GM13977 (cell line): ENCODE results near the gene LFNG.
"Not testable (repeated sequence)": the region's sequence is repeated elsewhere in the genome, so short reads cannot be mapped to it uniquely, and the experiment has no call there.

ENCODE experiments used
- DNase-seq: peaks from one replicate; pipeline ENCODE4 v3.0.0; 2012; ENCODE audit warnings: low spot score
- in situ Hi-C: fragments of 300-500 bp; cut with MboI; formaldehyde crosslinking; loops from one replicate; pipeline ENCODE4 v1.12.0; 2022; ENCODE audit warnings: low sequenced_read_pairs, low pct_unique_long_range_greater_than_20kb, mixed read lengths, inconsistent platforms; ENCODE audit not compliant: unreplicated experiment
- TF ChIP-seq, protein P1 (sequence below): IDR thresholded peaks from 2 replicates; pipeline ENCODE4 v1.5.1; 2012; ENCODE audit warnings: mild to moderate bottlenecking, control low read depth; ENCODE audit not compliant: insufficient read depth; ENCODE audit errors: extremely low read depth, missing control alignments

LFNG gene

DNA sequence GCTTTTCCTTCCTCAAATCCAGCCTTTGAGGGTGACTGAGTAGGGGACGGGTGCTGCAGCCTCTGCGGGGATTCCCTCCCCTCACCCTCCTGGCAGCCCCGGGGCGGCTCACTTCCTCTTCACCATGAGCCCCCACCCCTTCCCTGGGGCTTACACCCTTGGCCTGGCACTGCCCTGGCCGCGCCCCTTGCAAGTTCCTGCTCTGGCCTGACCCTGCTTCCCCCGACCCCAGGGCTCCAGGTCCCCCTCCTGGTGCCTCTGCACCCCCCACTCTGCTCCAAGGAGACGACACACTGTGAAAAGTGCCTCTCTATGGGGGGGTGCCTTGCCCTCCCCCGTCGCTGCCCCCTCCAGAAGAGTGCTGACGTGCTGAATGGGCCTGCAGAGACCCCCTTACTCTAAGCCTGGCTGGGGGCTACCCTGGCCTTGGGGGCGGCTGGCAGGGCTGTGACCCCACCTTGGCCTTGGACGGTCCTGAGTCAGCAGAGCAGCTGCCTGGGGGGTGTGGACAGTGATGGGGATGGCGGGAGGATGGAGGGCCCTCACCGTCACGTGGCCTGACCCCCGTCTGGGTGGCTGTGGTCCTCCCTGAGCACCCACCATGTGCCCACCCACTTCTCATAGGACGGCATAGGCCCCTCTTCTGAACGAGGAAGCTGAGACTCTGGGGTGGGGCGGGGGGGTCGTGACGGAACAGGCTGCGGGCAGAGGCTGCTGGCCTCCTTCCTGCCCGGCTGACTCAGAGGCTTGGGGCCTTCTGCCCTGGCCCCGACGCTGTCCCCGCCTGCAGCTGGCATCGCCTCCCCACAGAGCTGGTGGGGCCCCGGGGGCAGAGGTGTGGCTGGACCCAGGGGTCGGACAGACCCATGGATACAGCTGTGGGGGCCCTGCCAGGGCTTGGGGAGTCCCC, 9.8 kb downstream of the LFNG start:
- TF ChIP-seq, protein P1, sequence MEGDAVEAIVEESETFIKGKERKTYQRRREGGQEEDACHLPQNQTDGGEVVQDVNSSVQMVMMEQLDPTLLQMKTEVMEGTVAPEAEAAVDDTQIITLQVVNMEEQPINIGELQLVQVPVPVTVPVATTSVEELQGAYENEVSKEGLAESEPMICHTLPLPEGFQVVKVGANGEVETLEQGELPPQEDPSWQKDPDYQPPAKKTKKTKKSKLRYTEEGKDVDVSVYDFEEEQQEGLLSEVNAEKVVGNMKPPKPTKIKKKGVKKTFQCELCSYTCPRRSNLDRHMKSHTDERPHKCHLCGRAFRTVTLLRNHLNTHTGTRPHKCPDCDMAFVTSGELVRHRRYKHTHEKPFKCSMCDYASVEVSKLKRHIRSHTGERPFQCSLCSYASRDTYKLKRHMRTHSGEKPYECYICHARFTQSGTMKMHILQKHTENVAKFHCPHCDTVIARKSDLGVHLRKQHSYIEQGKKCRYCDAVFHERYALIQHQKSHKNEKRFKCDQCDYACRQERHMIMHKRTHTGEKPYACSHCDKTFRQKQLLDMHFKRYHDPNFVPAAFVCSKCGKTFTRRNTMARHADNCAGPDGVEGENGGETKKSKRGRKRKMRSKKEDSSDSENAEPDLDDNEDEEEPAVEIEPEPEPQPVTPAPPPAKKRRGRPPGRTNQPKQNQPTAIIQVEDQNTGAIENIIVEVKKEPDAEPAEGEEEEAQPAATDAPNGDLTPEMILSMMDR: no peak
- DNase-seq: peak; percentile 81
- in situ Hi-C loops: no loop called here

DNA sequence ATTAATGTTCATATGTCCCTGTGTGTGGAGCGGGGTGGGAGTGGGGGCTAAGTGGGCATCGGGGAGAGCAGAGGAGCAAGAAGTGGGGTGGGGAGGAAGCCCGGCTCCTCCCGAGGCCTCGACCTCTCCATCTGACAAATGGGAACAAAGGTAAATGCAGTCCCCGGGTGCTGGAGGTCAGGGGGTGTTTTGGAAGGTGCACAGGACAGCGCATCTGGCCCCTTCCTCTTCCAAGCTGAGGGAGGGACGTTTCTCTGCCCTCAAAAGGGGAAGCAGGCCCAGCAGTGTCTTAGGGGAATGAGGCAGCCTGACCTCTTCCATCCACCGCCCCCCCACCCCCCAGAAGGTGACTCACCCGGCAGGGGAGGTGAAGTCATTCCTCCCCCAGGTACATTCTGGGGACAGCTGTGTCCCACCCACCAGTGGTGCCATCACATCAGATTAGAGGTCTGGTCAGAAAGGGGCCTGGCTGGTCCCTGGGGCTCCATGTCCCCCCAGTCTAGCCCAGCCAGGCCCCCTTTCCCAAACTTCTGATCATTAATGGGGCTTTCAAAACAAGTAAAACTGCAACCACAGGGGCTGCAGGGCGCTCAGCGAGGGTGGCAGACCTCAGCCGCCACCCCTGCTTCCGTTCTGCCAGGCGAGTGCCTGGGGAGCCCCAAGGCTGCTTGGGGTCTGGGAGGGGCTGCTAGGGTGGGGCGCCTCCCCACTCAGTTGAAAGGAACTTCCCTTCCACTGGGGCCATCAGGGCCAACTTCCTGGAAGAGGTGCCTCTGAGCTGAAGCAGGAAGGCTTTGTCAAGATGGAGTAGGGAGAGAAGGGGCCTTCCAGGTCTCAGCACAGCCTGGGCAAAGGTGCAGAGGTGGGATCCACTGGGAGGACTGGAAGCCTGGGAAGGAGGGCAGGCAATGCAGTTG, 10.8 kb downstream of the LFNG start:
- DNase-seq: peak; percentile 86
- TF ChIP-seq, protein P1: no peak
- in situ Hi-C loops: no loop called here

DNA sequence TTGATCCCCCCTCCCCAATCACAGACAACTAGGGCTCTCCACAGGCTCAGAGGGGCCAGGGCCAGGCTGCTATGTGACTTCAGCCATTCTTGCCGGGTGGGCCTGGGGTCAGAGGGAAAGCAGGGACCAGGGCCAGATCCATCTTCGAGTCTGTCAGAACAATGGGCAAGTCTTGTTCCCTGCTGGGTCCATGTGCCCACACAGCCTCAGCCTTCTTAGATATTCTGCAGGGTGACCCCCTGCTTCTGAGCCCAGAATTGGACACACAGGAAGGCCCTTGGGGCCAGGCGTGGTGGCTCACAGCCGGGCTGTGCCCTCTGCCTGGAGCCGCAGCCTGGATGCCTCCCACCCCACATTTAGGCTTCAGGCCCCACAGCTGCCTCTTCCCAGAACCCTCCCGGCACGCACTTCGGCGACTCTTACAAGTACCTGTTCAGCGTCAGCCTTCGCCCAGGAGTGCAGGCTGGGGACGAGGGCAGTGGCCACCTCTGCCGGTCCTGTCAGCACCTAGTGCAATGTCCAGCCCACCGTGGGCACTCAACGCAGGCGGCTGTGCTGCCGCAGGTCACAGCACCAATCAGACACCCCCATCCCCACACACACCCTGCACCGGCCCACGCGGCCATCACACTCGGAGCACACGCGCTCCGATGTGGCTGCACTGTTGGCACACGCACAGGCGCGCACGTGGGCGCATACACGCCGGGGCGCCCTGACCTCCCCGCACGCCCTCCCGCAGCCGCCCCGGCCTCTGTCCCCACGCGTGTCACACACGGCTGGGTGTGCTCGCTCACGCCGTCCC, 11.6 kb downstream of the LFNG start:
- DNase-seq, in situ Hi-C loops: not testable (repeated sequence)

DNA sequence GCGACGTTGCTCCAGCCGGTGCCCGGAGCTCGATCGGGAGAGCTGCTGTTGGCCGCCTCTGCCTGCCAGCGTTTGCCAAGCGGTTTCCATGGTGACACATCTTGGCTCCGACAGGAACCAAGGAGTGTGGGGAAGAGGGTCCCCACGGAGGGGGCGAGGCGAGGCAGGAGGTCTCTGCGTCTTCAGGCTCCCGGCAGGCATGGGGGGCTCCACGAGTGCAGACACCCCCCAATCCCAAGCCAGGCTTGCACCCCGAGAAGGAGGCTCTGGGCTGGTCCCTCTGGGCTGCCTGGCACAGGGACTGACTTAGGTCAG, 12.2 kb downstream of the LFNG start:
- in situ Hi-C loops, DNase-seq: not testable (repeated sequence)

DNA sequence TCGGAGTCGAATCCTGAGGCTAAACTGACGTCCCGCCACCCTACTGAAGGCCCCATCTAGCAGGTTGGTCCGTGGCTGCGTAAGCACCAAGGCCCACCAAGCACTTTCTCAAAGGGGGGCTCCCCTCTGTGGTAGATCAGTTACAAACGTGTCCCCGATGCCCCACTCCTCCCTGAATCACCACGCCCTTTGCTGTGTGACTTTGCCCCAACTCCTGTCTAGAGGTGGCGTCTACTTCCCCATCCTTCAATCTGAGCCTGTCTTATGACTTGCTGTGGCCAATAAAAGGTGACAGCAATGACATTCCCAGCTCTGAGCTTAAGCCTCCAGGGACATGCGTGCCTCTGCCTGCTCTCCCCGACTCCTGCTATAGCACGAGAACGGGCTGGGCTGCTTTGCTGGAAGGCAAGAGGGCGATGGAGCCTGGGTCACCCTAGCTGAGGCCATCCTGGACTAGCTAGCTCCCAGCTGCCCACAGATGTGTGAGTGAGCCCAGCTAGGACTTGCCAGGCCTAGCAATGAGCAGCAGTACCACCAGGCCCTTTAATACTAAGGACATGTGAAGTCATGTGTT, 12.7 kb downstream of the LFNG start:
- in situ Hi-C loops, DNase-seq: not testable (repeated sequence)

DNA sequence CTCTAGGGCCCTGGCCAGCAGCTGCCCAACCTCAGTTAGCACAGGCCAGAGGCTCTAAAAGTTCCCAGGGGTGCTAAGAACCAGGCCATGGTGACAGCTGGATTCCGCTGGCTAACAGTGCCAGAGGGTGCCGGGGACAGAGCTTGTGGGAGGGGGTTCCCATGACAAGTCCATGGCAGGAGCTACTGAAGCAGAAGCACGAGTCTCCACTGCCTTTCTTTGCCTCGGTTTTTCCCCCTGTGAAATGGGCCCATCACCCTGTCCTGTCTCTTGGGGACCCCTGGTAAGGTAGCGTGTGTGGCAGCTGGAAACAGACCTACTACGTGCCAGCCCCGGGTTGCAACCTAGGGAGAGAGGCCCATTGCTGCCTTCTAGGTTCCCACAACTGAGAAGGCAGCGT, 13.2 kb downstream of the LFNG start:
- in situ Hi-C loops: not testable (repeated sequence)

DNA sequence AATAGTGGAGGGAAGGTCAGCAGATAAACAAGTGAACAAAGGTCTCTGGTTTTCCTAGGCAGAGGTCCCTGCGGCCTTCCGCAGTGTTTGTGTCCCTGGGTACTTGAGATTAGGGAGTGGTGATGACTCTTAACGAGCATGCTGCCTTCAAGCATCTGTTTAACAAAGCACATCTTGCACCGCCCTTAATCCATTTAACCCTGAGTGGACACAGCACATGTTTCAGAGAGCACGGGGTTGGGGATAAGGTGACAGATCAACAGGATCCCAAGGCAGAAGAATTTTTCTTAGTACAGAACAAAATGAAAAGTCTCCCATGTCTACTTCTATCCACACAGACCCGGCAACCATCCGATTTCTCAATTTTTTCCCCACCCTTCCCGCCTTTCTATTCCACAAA, 14.0 kb downstream of the LFNG start:
- in situ Hi-C loops, DNase-seq: not testable (repeated sequence)

More for the DNA sequence above, 13.2 kb downstream of the LFNG start:
- DNase-seq: not testable (repeated sequence)

DNA sequence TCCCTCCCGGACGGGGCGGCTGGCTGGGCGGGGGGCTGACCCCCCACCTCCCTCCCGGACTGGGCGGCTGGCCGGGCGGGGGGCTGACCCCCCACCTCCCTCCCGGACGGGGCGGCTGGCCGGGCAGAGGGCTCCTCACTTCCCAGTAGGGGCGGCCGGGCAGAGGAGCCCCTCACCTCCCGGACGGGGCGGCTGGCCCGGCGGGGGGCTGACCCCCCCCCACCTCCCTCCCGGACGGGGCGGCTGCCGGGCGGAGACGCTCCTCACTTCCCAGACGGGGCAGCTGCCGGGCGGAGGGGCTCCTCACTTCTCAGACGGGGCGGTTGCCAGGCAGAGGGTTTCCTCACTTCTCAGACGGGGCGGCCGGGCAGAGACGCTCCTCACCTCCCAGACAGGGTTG, 14.6 kb downstream of the LFNG start:
- in situ Hi-C loops, DNase-seq: not testable (repeated sequence)

DNA sequence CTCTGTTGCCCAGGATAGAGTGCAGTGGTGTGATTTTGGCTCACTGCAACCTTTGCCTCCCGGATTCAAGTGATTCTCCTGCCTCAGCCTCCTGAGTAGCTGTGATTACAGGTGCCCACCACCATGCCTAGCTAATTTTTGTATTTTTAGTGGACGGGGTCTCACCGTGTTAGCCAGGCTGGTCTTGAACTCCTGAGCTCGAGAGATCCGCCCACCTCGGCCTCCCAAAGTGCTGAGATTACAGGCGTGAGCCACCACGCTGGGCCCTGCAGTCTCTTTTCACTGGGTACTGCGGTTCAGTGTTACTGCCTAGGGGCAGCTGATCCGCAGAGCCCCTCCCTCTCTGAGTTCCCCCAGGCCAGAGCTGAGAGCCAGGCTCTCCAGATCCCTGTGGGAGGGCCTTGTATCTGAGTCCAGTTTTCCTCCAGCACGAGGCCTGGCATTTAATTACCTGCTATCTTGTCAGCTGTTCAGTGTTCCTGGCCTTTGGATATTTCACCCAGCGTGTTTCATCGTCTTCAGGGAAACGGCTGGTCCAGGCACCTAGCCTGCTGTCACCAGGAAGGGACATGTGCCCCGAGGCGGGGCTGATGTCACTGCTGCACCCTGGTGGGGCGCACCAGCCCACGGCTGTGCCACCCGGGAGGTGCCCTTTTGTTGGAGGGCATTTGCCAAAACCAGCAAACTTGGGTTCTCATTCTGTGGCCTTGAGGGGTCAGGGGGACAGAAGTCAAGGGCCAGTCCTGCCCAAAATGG, 16.5 kb downstream of the LFNG start:
- in situ Hi-C loops: not testable (repeated sequence)

More for the DNA sequence above, 16.5 kb downstream of the LFNG start:
- DNase-seq: not testable (repeated sequence)
